Measurements from ENCODE around the gene DPP9. TPM values are rescaled to one million over a fixed set of nuclear protein-coding genes. Genes with fewer than 3 reads are reported as not detected.
"Not testable (repeated sequence)": the region's sequence is repeated elsewhere in the genome, so short reads cannot be mapped to it uniquely, and the experiment has no call there.

The DPP9 gene
- total RNA-seq, 2 donors from 2014 or later: 67.9 to 73.8 TPM

DNA sequence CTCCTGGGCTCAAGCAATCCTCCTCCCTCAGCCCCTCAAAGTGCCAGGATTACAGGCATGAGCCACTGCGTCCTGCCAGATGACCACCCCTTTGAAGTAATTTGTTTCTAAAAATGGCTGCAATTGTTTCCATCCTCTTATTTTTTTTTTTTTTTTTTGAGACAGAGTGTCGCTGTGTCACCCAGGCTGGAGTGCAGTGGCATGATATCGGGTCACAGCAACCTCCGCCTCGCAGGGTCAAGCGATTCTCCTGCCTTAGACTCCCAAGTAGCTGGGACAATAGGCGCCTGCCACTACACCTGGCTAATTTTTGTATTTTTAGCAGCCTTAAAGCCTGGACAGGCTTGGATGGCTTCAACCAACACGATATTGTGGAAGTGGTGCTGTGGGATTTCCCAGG is 22.3 kb upstream of the DPP9 start:
- DNase-seq (ENCODE audit: low spot score): no peak
- TF ChIP-seq, protein P1, sequence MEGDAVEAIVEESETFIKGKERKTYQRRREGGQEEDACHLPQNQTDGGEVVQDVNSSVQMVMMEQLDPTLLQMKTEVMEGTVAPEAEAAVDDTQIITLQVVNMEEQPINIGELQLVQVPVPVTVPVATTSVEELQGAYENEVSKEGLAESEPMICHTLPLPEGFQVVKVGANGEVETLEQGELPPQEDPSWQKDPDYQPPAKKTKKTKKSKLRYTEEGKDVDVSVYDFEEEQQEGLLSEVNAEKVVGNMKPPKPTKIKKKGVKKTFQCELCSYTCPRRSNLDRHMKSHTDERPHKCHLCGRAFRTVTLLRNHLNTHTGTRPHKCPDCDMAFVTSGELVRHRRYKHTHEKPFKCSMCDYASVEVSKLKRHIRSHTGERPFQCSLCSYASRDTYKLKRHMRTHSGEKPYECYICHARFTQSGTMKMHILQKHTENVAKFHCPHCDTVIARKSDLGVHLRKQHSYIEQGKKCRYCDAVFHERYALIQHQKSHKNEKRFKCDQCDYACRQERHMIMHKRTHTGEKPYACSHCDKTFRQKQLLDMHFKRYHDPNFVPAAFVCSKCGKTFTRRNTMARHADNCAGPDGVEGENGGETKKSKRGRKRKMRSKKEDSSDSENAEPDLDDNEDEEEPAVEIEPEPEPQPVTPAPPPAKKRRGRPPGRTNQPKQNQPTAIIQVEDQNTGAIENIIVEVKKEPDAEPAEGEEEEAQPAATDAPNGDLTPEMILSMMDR (IDR thresholded peaks at IDR 0.05): no peak
- Histone ChIP-seq H3K27ac (no peak overlapping the region), H3K4me1 (ENCODE audit: control insufficient read depth in 1 of 2, low read depth in 2 of 2) (peaks cover 0 to 14% of the 10 kb centered on the region in 2 donors), H3K4me3 (no peak overlapping the region), H3K9me3 (peaks cover 3% of the 10 kb centered on the region), H3K27me3 (replicated peaks; ENCODE audit: insufficient read depth) (no peaks in the 10 kb centered on the region), H3K36me3 (no peaks in the 10 kb centered on the region)
- no peak for ATAC-seq (ENCODE audit: insufficient number of reproducible peaks, low FRiP score, low read depth)

DNA sequence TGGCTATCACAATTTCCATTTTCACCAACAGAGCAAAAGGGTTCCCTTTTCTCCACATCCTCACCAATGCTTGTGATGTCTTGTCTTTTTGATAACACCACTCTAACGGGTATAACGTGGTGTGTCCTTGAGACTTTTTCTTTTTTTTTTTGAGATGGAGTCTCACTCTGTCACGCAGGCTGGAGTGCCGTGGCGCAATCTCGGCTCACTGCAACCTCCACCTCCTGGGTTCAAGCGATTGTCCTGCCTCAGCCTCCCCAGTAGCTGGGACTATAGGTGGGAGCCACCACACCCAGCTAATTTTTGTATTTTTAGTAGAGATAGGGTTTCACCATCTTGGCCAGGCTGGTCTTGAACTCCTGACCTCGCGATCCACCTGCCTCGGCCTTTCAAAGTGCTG is 21.5 kb upstream of the DPP9 start:
- not testable (repeated sequence) for H3K36me3 ChIP-seq; DNase-seq (ENCODE audit: low spot score); H3K27me3 ChIP-seq (replicated peaks; ENCODE audit: insufficient read depth); H3K9me3 ChIP-seq; ATAC-seq (ENCODE audit: insufficient number of reproducible peaks, low FRiP score, low read depth); H3K4me3 ChIP-seq
- peaks cover 0 to 14% of the 10 kb centered on the region in 2 donors for H3K4me1 ChIP-seq (ENCODE audit: control insufficient read depth in 1 of 2, low read depth in 2 of 2)
- H3K27ac ChIP-seq: peak overlapping the region; percentile 9 to 14

- Histone ChIP-seq H3K9me3 (peaks cover 3% of the 10 kb centered on the region), H3K4me1 (ENCODE audit: control insufficient read depth in 1 of 2, low read depth in 2 of 2) (peaks cover 0 to 14% of the 10 kb centered on the region in 2 donors), H3K27ac (peak overlapping the region; percentile 9 to 14), H3K36me3 (no peaks in the 10 kb centered on the region), H3K27me3 (replicated peaks; ENCODE audit: insufficient read depth) (no peaks in the 10 kb centered on the region), H3K4me3 (no peak overlapping the region)
- TF ChIP-seq, protein P1 (IDR thresholded peaks at IDR 0.05): no peak
- DNase-seq (ENCODE audit: low spot score): no peak
- ATAC-seq (ENCODE audit: insufficient number of reproducible peaks, low FRiP score, low read depth): peak; percentile 93
Observed at GRCh38 chr19:4744451-4745174, 21.0 kb upstream of the DPP9 start.

GRCh38 chr19:4742723-4743646 is 19.3 kb upstream of the DPP9 start:
- Histone ChIP-seq H3K36me3 (no peaks in the 10 kb centered on the region), H3K4me1 (ENCODE audit: control insufficient read depth in 1 of 2, low read depth in 2 of 2) (peaks cover 0 to 14% of the 10 kb centered on the region in 2 donors), H3K4me3 (no peak overlapping the region), H3K27ac (no peak overlapping the region), H3K9me3 (no peaks in the 10 kb centered on the region), H3K27me3 (replicated peaks; ENCODE audit: insufficient read depth) (no peaks in the 10 kb centered on the region)
- DNase-seq (ENCODE audit: low spot score) (no peak), ATAC-seq (ENCODE audit: insufficient number of reproducible peaks, low FRiP score, low read depth) (no peak)
- TF ChIP-seq, protein P1 (IDR thresholded peaks at IDR 0.05): no peak

DNA sequence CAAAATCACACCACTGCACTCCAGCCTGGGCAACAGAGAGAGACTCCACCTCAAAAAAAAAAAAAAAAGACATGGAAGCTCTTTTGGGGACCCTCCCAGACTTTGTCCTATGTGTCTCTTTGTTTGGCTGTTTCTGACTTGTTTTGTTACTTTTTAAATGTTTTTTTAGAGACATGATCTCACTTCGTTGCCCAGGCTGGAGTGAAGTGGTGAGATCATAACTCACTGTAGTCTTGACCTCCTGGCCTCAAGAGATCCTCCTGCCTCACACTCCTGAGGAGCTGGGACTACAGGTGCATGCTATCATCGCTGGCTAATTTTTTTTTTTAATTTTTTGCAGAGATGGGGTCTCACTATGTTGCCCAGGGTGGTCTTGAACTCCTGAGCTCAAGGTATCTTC is 16.4 kb upstream of the DPP9 start:
- DNase-seq (ENCODE audit: low spot score): no peak
- Histone ChIP-seq H3K4me1 (ENCODE audit: control insufficient read depth in 1 of 2, low read depth in 2 of 2) (peaks cover 0 to 9% of the 10 kb centered on the region in 2 donors), H3K9me3 (no peaks in the 10 kb centered on the region), H3K27me3 (replicated peaks; ENCODE audit: insufficient read depth) (no peaks in the 10 kb centered on the region), H3K36me3 (no peaks in the 10 kb centered on the region), H3K27ac (no peak overlapping the region), H3K4me3 (no peak overlapping the region)
- TF ChIP-seq, protein P1 (IDR thresholded peaks at IDR 0.05): no peak
- ATAC-seq (ENCODE audit: insufficient number of reproducible peaks, low FRiP score, low read depth): no peak

Data from thoracic aorta (tissue), 2 donors.